Dedifferentiated amniotic fluid mesenchymal stem cell (primary cell): ENCODE measurements around the gene GABRR3.

Experiments
- DNase-seq: peaks from one replicate; pipeline ENCODE4 v3.0.0-alpha.2; 2016; ENCODE audit errors: extremely low spot score

GABRR3 gene

GRCh38 chr3:97957617-97958311, 77.4 kb downstream of the GABRR3 start:
- no peak for DNase-seq

DNA sequence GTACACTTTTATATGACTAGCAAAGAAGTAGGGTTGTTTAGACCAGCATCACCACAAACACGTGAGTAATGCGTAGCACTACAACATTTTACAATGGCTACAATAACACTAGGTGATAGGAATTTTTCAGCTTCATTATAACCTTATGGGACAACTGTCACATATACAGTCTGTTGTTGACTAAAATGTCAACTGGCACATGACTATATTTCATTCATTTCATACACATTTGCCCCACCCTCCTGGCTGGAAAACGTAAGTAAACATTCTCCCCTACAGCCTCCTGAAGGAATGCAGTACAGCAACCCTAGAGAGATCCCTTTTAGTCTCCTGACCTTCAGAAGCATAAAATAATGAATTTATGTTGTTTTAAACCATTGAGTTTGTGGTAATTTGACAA, 79.1 kb downstream of the GABRR3 start:
- no peak for DNase-seq

- no peak for DNase-seq
These were observed 80.8 kb downstream of the GABRR3 start for GRCh38 chr3:97954228-97954827.

GRCh38 chr3:97952872-97953271, 82.2 kb downstream of the GABRR3 start:
- DNase-seq: no peak

GRCh38 chr3:97952280-97952679, 82.8 kb downstream of the GABRR3 start:
- DNase-seq: no peak

GRCh38 chr3:97950360-97950759, 84.8 kb downstream of the GABRR3 start:
- DNase-seq: no peak

DNA sequence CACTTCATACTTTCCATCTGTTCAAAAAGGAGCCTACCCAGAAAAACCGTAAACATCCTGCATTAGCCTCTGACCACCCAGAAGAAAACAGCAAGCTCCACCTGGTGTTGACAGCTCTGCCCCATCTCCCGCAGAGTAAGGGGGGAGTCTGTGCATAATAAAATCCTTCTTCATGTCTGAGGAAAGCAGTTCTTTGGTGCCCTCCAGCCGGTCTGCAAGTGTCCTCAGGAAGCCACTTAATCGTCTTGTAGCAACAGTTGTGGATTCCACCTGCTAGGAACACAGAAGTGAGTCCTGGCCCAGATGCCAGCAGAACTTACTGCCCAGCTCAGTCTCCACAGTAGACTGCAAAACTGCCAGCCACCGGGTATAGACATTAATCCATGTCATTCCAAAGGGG, 85.4 kb downstream of the GABRR3 start:
- DNase-seq: no peak

GRCh38 chr3:97949110-97949485, 86.0 kb downstream of the GABRR3 start:
- no peak for DNase-seq

DNA sequence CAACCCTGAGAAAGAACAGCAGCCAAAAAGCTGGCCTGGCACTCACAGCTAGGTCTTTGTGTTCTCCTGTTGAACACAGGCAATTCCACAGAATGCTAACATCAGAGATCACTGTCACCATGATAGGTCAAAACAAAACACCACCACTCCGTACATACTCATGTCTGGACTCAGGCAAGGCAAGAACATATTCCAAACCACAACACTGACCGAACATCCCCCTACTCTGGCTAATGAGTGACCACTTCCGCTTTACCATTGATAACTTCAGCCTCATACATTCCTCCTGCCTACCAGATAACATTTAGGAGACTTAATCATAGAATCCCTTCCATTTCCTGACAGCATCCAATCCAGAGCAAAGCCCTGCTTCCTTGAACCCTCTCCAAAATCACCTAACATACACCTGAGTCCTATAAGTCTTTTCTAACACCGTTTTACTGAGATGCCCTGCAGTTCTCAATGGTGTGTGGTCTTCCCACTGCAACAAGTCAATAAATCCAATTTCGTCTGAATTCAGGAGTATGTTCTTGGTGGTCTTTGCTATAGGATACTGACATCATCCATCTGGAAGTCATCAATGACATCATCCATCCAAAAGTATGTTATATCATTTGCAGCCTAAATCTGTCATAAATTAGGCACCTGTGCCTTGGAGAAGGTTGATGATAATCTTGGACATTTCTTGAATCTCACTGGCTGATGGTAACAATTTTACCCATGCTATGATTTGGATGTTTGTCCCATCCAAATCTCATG, 86.6 kb downstream of the GABRR3 start:
- no peak for DNase-seq

DNA sequence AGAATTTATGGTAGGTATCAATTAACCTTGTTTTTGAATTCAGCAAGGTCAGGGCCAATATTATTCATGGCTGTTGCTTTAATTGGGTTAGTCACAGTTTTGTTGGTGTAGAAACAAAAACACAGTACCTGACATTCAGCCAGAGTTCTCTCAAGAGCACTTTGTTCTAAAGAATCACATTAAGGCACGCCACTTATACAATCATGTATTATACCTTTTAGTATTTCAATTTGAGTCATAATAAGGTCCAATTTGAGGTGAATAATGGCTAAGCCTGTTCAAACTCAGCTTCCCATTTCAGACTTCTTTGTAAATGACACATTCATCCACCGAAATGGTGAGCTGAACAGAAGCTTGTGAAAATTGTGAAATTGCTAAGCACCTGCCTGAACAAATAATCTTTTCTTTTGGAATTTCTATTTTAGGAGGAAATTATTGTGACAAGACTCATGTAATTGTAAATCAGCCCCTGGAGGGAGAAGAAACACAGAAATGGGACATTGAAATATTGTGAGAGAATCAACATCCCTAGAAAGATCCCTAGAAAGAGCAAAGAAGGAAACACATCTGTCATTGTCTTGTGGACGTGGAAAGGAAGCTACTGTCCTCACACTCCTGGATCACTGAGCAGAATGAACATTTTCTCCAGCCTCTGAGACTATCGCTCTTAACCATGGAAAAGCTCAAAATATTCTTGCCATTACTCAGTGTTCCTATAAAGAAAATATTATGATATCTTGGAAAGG, 92.1 kb downstream of the GABRR3 start:
- no peak for DNase-seq

DNA sequence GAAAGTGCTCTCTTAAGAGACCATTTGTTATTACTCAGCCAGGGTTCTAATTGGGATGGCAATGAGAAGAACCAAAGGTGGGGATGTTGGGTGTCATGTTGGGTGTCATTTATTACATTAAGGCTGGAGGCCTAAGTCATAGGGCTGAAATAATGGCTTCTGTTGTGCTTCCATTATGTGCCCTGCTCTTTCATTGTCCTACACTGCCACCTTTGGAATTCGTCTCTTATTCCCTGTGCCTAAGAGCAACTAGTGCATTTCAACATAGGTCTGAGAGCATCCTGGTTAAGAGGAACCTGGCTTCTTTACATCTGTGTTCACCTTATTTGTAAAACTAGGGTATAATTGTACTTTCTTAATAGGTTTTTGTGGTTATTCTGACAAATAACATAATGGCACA, 95.1 kb downstream of the GABRR3 start:
- no peak for DNase-seq

- DNase-seq: no peak
These were observed 95.7 kb downstream of the GABRR3 start for GRCh38 chr3:97939401-97939800.

DNA sequence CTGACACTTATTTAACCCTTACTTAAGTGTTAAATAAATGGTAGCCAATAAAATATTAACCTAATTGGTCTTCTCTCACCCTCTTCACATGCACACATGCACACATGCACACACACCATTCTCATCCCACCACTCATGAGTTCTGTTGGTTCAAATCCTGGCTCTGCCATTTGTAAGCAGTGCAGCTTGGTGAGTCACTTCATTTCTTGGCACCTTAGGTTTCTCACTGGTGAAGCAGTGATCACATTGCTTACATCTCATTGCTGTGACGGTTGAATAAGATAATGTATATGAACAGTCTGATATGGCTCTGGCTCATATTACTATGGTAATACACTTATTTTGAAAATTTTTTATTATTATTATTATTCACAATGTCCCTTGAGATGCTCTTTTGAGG, 96.7 kb downstream of the GABRR3 start:
- DNase-seq: no peak

GRCh38 chr3:97937205-97937604, 97.9 kb downstream of the GABRR3 start:
- no peak for DNase-seq

DNA sequence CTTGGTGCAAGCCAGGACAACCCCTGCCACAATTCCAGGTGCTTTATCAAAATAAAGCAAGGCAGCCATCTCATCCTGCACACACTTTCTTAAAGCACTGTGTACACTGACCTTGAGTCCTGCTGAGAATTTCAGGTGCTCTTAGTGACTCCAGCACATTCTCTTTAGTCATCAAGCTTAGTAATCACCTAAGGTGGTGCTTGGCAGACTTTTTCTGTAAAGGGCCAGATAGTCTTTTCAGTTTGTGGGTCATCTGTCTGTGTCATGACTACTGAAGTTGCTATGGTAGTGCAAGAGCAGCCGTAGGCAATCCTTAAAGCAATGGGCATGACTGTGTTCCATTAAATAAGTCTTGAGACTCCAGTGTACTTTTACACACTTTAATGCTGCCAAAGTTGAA, 99.3 kb downstream of the GABRR3 start:
- DNase-seq: no peak
